GM12892 (cell line): ENCODE data around the gene LARGE2.

Source experiments
- POLR2A ChIP-seq: IDR thresholded peaks from 2 replicates; pipeline ENCODE4 v1.6.1; 2011; ENCODE audit warnings: low read depth, low read length, control low read depth
- POLR2AphosphoS5 ChIP-seq: IDR thresholded peaks from 2 replicates; pipeline ENCODE4 v1.6.1; 2011; ENCODE audit warnings: low read depth, low read length, control low read depth

- TF ChIP-seq POLR2A (no peak), POLR2AphosphoS5 (no peak)
Observed at GRCh38 chr11:45924927-45925326, 2.5 kb downstream of the LARGE2 start.
